Stimulated activated CD8-positive, alpha-beta memory T cell treated with anti-CD3 and anti-CD28 coated beads, Interleukin-2, amount 100 ng/mL, for 48 hours (primary cell): Measurements from ENCODE around the gene HIP1.
"Not testable (repeated sequence)": the region's sequence is repeated elsewhere in the genome, so short reads cannot be mapped to it uniquely, and the experiment has no call there.

ENCODE experiments used
- DNase-seq, 2 donors: peaks; one replicate each; pipeline ENCODE4 v3.0.0-alpha.2; 2020; ENCODE audit warnings: low read depth in 2 of 2

The HIP1 gene

DNA sequence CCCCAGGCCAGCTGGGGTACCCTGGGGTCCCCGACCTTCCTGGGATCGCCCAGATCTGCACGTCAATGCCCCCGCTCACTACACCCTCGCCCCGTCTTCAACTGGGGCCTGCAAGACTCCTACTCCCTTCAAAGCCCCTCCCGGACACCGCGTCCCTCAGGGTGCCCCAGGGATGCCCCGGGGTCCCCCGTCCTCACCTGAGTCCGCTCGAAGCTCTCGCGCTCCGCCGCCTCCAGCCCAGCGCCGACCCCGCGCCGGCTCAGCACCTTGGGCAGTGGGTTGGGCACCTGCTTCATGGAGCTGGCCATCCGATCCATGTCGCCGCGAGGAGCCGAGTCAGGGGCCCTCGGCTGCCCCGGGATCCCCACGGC is at the start of gene HIP1:
Gene HIP1, minus strand, starts transcription at position 338 of the 371 bp plus-strand sequence. Its CDS starts 21 bp downstream, at position 317.
- DNase-seq: no peak

DNA sequence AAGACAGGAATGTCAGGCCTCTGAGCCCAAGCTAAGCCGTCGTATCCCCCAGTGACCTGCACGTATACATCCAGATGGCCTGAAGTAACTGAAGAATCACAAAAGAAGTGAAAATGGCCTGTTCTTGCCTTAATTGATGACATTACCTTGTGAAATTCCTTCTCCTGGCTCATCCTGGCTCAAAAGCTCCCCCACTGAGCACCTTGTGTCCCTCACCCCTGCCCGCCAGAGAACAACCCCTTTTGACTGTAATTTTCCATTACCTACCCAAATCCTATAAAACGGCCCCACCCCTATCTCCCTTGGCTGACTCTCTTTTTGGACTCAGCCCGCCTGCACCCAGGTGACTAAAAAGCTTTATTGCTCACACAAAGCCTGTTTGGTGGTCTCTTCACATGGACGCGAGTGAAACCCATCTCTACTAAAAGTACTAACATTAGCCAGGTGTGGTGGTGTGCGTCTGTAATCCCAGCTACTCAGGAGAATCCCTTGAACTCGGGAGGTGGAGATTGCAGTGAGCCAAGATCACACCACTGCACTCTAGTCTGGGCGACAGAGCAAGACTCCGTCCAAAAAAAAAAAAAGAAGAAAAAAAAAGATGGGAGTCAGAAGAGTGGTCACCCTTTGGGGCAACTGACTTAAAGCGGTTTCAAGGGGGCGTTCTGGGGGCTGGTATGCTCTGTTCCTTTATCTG is 49.6 kb upstream of the HIP1 start:
- DNase-seq: not testable (repeated sequence)

DNA sequence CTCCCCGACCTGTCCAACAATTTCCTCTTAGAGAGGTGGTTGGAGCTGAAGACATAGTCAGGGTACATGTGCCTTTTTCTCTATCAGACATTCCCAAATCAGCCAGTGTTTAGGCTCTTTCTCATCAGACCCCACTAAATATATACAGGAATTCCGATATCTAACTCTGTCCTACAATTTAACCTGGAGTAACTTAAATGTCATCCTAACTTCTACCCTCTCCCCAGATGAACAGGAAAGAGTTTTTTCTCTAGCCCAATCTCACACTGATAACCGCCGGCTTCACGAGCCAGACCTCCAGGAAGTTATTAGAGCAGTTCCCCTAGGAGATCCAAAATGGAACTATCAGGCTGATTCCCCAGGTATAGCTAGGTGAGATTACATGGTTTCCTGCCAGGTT is 44.3 kb upstream of the HIP1 start:
- DNase-seq: not testable (repeated sequence)

DNA sequence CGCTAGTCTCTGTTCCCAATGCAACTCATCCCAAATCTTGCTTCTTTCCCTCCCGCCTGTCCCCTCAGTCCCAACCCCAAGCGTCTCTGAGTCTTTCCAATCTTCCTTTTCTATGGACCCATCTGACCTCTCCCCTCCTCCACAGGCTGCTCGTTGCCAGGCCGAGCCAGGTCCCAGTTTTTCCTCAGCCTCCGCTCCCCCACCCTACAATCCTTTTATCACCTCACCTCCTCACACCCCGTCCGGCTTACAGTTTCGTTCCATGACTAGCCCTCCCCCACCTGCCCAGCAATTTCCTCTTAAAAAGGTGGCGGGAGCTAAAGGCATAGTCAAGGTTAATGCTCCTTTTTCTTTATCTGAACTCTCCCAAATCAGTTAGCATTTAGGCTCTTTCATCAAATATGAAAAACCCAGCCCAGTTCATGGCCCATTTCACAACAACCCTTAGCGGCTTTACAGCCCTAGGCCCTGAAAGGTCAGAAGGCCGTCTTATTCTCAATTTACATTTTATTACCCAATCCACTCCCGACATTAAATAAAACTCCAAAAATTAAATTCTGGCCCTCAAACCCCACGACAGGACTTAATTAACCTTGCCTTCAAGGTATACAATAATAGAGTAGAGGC is 42.0 kb upstream of the HIP1 start:
- not testable (repeated sequence) for DNase-seq

DNA sequence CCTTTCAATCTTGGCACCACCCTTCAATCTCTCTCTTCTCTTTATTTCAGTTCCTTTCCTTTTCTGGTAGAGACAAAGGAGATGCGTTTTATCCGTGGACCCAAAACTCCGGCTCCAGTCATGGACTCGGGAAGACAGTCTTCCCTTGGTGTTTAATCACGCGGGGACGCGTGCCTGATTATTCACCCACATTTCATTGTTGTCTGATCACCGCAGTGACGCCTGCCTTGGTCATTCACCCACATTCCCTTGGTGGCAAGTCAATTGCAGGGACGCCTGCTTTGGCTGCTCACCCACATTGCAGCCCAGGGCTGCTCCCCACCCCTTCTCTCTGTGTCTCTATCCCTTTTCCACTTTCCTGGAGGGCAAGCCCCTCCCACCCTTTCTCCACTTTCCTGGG is 40.8 kb upstream of the HIP1 start:
- not testable (repeated sequence) for DNase-seq

DNA sequence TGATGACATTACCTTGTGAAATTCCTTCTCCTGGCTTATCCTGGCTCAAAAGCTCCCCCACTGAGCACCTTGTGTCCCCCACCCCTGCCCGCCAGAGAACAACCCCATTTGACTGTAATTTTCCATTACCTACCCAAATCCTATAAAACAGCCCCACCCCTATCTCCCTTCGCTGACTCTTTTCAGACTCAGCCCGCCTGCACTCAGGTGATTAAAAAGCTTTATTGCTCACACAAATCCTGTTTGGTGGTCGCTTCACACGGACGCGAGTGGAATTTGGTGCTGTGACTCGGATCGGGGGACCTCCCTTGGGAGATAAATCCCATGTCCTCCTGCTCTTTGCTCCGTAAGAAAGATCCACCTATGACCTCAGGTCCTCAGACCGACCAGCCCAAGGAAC is 40.3 kb upstream of the HIP1 start:
- DNase-seq: not testable (repeated sequence)

DNA sequence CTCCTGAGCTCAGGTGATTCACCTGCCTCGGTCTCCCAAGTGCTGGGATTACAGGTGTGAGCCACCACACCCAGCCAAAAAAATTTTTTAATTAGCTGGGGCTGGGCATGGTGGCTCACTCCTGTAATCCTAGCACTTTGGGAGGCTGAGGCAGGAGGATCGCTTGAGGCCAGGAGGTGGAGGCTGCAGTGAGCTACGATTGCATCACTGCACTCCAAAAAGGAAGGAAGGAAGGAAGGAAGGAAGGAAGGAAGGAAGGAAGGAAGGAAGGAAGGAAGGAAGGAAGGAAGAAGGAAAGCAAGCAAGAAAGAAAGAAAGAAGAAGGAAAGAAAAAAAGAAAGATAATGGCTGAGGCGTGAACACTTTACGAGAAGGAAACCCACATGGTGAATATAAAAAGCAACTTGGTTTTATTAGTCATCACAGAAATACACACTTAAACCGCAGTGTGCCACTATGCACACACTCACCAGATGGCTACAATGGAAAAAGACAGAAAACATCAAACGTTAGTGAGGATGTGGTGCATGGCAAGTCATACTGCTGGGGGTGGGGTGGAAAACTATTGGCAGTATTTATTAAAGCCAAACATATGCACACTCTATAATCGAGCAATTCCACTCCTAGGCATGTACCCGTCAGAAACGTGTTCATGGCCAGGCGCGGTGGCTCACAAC is 37.7 kb upstream of the HIP1 start:
- DNase-seq: peak; percentile 21 to 36

DNA sequence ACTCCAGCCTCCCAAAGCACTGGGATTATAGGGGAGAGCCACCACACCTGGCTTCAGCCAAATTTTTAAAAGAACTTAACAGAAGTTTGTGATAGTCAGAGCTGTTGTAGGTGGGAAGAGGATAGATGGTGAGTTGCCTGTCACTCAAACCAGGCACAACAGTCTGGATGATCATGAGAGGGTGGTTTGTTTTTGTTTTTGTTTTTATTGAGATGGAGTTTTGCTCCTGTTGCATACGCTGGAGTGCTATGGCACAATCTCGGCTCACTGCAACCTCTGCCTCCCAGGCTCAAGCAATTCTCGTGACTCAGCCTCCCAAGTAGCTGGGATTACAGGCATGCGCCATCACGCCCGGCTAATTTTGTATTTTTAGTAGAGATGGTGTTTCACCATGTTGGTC is 35.2 kb upstream of the HIP1 start:
- not testable (repeated sequence) for DNase-seq

DNA sequence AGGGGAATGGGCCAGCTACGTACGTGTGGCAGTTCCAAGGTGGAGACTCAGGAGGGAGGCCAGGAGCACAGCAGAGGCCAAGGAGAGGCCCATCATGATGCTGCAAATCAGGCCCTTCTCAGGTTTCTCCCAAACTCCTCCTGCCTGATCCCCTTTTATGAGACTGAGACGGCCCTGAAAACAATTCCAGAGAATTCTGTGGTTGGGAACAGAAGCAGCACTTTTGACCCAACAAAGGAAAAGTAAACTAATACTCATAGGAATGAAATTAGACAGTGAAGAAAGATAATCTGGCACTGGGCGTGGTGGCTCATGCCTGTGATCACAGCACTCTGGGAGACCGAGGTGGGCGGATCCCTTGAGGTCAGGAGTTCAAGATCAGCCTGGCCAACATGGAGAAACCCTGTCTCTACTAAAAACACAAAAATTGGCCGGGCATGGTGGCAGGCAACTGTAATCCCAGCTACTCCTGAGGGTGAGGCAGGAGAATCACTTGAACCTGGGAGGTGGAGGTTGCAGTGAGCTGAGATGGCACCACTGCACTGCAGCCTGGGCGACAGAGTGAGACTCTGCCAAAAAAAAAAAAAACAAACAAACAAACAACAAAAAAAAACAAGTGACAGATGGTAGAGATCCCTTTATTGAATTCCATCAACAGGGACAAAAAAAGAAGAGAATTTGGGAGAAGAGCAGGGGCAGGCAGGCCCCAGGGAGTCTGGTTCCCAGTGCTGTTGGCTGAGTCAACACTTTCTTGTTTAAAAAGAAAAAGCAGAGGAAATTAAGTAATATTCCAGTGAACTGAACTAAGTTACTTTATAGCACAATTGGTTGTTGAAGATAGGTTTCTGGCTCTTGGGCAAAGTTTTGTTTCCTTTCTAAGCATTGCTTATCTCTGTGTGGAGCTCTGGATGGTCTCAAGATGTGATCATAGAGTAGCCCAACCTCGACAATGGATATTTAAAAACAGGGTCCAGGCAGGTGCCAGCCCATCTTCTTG is 33.6 kb upstream of the HIP1 start, which contains the start of gene CCL26:
Gene CCL26, minus strand, starts transcription at position 131 of the 997 bp plus-strand sequence. Its CDS starts 35 bp downstream, at position 96.
- DNase-seq: no peak

DNA sequence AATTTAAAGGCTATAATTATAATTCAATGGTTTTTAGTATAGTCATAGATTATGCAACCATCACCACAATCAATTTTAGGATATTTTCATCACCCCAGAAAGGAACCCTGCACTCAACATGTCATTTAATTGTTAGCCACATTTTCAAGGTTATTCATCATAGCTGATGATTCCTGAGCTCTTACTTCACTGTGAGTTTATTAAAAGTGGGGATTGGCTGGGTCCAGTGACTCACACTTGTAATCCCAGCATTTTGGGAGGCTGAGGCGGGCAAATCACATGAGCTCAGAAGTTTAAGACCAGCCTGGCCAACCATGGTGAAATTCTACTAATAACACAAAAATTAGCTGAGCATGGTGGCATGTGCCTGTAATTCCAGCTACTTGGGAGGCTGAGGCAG is 32.5 kb upstream of the HIP1 start:
- DNase-seq: no peak

DNA sequence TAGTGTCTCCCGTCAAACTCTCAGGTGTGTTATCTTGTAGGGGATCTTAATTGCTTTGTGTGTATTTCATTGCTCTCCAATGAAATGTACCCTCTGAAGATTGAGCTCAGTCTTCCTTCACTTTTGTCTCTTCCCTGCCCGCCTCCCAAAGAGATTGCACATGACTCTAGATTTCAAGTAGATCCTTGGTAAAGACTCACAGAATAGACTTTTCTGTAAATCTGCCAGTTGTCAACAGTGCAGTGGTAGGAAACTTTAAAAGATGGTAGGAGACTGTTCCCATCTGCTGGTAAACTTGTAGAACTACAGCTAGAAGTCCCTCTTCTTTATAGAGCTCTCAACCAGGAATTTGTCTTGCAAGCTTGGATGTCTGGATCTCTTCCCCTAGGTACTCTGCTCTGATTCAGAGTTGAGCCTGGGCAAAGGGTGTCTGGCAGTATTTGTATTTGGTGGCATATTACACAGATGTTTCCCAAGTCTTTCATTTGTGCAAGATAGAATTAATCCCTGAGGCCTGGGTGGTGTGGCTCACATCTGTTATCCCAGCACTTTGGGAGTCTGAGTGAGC is 23.7 kb upstream of the HIP1 start:
- no peak for DNase-seq

DNA sequence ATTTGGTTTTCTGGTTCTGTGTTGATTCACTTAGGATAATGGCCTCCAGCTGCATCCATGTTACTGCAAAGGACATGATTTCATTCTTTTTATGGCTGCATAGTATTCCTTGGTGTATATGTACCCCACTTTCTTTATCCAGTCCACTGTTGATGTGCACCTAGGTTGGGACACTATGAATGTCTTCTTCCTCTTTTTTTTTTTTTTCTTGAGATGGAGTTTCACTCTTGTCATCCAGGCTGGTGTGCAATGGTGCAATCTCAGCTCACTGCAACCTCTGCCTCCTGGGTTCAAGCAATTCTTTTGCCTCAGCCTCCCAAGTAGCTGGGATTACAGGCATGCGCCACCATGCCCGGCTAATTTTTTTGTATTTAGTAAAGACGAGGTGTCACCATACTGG is 23.1 kb upstream of the HIP1 start:
- DNase-seq: not testable (repeated sequence)

DNA sequence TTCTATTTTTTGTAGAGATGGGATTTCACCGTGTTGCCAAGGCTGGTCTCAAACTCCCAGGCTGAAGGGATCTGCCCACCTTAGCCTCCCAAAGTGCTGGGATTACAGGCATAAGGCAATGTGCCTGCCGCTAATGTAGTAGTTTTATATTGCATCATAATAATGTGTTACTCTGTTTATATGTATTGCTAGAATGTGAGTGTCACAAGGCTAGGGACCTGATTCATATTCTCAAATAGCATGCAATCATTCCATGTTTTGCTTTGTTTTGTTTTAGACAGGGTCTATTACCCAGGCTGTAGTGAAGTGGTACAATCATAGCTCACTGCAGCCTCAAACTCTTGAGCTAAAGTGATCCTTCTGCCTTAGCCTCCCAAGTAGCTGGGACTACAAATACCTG is 19.8 kb upstream of the HIP1 start:
- no peak for DNase-seq

DNA sequence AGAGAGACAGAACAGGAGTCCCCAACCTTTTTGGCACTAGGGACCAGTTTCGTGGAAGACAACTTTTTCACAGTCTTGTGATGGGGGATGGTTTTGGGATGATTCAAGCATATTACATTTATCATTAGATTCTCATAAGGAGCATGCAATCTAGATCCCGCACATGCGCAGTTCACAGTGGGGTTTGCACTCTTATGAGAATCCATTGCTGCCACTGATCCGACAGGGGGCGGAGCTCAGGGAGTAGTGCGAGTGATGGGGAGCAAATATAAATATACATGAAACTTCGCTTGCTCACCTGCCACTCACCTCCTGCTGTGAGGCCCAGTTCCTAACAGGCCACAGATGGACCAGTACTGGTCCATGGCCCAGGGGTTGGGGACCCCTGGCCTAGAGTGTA is 19.1 kb upstream of the HIP1 start:
- DNase-seq: no peak

DNA sequence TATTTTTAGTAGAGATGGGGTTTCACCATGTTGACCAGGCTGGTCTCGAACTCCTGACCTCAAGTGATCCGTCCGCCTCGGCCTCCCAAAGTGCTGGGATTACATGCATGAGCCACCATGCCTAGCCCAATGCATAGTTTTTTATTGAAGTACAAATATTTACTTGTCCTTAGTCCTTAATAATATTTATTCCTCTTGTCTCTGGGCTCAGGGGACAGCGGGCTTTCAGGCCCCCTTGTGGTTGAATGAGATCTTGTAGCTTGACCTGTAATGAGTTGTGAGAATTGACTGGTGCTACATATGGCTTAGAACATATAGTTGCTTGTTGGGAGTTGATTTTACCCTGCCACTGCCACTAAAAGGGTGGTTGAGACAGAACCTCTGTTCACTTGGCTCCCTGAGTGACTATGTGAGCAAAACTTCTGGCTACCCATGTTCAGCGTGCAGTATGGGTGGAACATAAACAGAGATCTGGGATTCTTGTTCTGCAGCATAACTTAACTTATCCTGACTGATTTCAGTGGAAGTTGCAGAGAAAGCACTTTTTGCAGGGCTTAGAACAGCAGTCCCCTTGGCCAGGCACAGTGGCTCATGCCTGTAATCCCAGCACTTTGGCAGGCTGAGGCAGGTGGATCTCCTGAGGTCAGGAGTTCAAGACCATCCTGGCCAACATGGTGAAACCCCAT is 18.4 kb upstream of the HIP1 start:
- DNase-seq: no peak

DNA sequence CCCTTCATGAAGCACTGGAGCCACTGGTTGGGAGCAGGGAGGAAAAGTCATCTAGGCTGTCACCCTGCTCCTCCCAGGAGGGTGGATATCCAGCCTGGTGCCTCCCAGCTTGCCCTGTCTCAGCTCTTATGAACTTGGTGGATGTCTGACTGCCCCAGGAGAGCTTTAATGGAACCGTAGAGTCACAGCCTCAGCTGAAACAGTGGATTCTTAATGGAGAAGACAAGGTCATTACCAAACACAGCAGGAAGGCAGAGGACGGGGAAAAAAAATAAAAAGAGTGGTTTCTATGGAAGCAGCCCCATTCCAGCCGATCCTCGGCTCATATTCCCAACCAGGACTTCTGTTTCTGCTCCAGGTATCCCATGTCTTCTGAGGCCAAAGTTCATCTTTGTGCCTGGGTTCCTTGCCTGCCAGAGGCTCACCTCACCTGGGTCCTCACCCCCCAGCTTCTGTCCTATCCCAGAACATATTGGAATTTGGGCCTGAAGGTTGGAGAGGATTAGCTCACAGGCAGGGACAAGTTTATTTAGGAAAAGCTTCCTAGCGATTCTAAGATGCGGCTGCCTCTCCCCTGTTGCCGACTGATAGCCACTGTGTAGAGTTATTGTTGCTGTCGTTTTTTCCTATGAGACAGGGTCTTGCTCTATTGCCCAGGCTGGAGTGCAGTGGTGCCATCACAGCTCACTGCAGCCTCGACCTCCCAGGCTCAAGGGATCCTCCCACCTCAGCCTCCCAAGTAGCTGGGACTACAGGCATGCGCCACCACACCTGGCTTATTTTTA is 17.7 kb upstream of the HIP1 start:
- no peak for DNase-seq

DNA sequence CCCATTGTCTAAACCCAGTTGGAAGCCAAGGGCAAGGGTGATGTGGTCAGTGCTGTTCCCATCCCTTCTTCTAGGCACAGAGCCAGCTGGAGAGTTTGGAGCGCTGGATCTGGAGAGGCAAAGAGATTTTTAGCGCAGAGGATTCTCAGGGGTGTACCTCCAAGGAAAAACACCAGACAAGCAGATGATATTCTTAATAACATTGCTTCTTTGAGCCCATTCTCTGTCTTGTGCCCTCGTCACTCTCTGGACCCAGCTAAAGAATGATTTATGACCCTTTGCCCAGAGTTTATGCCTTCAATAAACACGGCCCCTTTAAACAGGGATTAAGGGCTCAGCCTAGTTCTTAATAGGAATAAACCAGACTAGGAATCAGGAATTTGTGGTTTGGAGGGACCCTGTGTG is 4.7 kb upstream of the HIP1 start:
- no peak for DNase-seq

DNA sequence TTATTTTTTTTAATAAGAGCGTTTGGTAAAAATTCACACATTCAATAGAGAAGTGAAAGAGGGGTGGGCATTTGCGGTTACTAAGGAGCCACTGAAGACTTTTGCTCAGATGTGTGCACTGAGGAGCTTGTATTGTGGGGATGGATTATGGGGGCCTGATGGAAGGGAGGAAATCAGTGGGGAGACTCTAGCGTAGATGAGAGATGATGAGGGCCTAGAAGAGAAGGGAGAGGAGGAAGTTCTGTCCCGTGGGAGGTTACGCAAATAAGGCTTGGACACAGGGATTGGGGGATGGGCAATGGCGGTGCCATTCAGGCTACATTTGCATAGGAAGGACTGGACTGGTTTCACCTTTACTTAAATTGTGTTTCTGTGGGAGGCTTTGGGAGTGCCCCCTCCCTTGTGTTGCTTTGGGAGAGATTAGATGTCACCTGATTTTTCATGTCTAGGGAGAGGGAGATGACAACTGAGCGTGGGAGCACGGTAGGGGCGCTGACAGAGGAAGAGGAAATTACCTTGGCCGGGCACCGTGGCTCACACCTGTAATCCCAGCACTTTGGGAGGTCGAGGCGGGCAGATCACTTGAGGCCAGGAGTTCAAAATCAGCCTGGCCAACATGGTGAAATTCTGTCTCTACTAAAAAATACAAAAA is 2.2 kb upstream of the HIP1 start:
- no peak for DNase-seq
